Muscle of back (tissue), 11 donors: ENCODE results near the gene VCP. TPM values are rescaled to one million over a fixed set of nuclear protein-coding genes. Genes with fewer than 3 reads are reported as not detected.

Experiments used
- DNase-seq, 3 donors: peaks; one replicate each; pipeline versions ENCODE4 v3.0.0 to v3.0.0-alpha.2; 2013
- polyA plus RNA-seq, 10 donors: library from polyadenylated mRNA; unstranded; fragments of 120-200 nt; gene quantifications; one replicate each; pipeline ENCODE4 v1.2.1, GENCODE V29; 2013; ENCODE audit not compliant: insufficient read length in 10 of 10

Gene VCP
- polyA plus RNA-seq, 10 donors, result 158 to 204 (median 172) TPM

DNA sequence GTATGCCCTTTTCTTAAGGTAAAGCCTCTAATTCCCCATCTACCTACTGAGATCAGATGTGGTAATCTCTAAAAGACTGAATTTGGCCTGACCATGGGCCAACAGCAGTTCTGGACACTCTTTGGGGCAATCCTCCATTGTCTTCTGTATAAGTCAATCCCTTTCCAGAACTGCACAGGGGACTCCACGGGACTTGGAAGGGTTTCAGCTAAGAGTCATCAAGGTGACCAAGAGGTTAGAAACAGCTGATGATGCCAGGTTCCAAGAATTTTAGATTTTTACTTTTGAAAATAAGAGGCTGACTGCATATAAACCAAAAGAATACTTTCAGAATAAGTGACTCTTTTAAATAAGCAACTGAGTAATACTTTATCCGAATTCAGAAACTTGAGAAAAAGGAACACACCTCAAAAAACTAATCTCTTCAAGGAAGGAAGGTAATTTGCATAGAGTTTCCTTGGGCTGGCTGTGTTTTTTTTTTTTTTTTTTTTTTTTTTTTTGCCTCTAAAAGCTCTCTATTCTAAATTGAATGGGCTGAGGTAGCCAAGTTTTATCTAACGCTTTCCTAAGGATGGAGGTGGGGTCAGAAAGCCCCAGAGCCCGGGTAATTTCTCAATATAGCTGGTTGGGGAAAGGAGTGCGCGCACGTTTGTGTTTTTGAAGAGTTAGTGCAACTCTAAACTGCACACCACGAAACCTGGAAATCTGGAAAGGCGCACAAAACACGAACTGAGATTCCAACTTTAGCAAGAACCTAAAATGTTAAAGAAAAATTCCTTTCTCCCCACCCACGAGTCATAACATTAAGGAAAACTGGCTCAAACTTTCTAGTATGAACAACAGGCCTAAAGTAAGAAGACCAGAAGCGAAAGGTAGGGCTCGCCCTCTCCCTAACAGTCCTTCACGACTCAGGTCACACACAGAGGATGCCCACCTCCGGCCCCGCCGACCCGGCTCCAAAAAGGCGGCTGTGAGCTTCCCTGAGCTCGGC is 1.3 kb downstream of the VCP start:
- no peak for DNase-seq

DNA sequence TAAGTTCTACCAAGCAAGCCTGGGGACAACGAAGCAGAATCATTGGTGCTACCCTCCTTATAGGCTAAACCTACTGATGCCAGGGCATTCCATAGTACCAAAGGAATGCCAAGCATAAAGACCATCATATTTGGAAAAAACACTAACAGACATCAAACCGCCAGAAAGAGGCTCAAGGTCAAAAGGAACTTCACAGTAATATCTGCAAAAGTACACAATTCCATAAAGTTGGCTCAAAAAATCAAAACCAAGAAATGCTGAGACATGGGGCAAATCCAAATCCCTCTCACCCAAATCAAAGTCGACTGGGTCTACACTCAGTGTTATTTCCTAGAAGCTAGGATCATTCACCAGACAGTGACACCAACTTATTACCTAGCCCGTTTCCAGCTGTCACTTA is 3.4 kb downstream of the VCP start:
- DNase-seq, result no peak

DNA sequence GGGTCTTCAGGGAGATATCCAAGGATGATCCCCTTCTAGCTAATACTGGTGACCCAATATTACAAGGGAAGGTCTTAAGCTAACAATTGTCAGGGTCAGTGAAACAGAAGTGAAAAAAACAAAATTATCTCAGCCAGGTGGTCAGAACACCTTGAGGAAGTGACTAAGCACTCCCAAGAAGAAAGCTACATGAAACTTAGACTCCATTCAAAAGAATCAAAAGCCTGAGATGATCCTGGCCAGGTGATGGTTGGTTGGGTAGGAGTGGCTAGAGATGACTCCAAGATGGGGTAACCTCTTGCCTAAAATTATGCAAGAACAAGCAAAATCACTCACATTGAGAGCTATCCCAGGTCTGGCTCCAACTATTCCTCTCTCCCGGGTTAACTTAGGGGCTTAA is 5.4 kb downstream of the VCP start:
- no peak for DNase-seq

DNA sequence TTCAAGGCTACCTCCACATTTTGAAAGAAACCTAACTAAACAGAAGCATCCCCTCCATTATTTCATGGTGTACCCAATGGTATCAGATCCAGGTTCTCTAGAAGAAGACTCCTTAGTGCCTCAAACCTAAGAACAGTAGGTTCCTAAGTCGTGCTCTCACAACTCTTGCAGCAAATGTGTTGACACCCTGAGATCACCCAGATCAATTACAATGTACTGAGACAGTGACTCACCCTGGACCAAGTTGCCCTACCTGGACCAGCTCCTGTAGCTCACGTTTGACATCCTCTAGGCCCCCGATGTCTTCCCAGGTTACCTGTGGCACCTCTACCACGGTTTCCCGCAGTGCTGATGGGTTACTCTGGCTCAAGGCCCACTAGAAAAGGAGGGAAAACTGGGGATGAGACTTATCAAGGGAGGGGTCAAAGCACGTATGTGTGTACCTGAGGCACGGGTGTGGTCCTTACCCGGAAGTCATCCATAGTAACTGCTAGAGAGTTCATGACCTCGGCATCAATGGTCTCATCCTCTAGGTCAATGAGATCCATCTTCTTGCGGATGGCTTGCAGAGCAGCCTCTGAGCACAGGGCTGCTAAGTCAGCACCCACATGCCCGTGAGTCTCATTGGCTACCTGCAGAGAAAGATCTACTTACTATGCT is 11.7 kb downstream of the VCP start:
- no peak for DNase-seq

DNA sequence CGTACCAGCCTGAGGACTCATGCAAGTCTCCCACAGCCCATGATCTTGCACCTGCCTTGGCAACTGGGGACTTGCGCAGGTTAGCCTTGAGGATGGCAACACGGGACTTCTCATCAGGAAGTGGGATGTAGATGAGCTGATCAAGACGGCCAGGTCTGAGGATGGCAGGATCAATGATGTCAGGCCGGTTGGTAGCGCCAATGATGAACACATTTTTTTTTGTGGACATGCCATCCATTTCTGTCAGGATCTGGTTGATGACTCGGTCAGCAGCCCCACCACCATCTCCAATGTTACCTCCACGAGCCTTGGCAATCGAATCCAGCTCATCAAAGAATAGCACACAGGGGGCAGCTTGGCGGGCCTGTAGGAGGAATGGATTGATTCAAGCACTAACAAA is 13.0 kb downstream of the VCP start:
- DNase-seq, result no peak

DNA sequence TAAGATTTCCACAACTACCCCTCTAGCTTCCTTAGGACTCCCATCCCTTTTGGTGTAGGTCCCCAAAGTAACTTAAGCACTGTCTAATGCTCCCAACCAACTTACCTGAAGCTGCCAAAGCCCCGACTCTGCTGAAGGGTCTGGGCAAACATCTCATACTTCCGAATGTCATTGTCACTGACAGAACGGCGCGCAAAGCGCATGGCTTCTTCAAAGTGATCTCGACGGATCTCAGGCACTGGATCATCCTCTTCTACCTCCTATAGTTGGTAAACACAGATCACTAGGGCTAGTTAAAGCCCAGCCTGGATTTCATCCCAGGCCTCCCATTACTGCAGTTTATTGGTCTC is 15.2 kb downstream of the VCP start:
- DNase-seq, result no peak

DNA sequence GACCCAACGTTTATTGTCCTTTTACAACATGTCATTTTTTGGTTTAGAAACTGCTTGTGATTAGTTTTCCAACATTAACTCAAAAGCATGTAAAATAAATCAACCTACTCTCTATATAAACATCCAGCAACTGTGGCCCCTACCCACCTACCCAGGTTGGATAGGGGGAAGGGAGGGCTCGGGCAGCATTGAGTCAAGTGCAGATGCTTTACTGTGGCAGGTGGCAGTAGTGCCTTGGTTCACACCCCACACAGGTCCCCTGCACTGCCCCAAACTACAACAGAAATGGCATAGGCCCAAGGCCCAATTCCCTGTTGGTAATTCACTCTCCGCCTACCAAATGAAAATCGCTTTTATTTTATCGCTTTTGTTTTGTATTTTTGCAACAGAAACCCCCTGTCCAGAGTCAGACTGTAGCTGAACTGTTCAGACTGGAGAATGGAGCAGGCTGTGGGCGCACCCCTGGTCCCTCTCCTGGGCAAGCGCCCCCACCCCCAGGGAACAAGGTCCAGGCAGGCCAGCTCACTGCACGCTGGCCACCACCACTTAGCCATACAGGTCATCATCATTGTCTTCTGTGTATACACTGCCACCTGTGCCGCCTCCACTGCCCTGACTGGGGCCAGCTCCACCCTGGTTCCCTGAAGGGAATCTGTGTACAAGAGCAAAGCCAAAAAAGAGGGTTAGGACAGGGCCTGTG is 15.7 kb downstream of the VCP start:
- no peak for DNase-seq

DNA sequence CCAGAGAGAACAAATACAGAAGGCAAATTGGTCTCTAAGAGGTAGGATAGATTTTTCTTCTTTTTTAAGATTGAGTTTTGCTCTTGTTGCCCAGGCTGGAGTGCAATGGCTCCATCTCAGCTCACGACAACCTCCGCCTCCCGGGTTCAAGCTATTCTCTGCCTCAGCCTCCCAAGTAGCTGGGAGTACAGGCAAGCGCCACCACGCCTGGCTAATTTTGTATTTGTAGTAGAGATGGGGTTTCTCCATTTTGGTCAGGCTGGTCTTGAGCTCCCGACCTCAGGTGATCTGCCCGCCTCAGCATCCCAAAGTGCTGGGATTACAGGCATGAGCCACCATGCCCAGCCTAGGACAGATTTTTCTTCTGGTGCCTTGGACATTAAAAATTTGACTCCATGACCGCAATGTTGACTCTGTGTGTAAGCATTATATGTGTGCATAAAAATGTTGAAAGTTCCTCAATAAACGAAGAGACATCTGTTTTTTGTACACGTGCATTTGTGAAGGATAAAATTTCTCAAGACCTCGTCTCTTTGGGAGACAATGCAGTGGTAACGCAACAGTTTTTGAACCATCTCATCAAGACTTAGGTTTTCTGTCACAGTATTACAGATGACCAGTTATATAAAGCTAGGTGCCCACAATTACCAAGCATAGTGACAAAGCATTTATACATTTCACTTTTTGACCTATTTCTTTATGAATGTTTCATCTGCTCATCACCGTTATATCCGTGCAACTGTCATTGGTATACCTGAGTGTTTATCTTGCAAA is 17.4 kb downstream of the VCP start:
- DNase-seq, result no peak

DNA sequence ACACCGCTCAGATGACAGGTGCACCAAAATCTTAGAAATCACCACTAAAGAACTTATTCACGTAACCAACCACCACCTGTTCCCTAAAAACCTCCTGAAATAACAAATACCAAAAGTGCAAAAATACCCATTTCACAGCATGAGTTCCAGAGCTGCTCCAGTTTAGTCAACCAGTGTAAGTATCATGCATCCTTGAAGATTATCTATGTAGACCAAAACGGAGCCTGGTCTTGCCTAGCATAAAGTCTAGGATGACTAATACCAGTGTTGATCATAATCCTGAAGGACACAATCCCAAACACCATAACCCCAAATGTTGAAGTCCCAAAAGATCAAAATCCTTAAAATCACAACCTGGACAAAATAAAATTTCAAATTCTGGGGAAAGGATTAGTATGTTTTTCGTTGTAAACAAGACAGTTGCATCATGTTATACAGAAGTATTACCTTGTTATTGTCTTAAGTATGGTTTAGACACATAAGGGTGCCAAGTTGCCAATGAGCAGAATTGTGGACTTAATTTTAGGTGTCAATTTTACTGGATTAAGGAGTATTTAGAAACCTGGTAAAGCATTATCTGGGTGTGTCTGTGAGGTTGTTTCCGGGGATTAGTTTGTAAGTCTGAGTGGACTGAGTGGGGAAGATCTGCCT is 18.1 kb downstream of the VCP start:
- no peak for DNase-seq

DNA sequence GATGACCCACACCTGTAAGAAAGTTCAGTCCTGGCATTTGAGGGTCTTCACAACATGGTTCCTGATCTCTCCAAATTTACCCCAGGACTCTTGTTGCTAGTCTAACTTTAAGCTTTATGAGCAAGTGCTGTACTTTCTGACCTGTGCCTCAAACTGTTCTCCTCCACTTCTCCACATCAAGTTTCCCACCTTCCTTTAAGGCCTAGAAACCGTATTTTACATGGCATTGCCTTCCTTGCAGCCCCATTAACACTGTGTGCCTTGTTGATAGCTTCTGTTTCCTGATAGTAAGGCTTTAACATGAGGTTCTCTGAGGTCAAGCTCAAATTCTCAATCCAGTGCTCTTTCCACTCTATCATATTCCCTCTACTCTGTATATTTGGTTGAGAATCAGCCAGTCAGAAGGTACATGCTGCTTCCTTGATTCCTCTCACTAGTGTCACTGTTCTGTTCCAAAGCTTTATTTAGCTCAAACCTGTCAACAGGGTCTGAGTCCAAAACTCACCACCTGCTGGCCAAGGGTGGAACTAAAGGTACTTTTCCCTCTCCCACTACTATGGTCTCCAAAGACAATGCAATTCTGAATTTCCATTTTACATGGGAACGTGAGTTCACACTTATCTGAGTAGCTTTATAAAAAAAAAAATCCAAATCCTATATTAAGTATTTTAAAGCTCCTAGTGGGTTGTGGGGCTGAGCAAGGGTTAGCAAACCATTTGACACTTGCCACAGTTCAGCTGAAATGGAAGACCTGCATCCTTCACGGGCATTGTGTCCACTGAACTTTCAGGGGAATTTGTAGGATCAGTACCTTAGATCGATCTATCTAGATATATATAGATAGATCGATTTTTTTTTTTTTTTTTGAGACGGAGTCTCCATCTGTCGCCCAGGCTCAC is 21.1 kb downstream of the VCP start:
- DNase-seq, result peak; percentile 23 to 43 (median 33)

DNA sequence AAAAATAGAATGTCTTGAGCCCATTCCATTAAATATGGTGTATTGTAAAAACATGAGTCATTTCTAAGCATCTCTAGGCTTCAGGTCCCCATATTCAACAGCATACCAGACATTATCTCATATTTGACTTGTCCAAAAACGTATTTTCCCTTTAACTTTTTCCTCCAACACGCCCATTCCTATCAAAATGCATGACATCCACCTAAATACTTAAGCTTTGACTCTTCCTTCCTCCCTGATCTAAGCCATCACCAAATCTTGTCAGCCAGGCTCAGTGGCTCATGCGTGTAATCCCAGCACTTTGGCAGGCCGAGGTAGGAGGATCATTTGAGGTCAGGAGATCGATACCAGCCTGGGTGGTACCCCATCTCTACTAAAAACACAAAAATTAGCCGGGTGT is 23.9 kb downstream of the VCP start:
- no peak for DNase-seq

DNA sequence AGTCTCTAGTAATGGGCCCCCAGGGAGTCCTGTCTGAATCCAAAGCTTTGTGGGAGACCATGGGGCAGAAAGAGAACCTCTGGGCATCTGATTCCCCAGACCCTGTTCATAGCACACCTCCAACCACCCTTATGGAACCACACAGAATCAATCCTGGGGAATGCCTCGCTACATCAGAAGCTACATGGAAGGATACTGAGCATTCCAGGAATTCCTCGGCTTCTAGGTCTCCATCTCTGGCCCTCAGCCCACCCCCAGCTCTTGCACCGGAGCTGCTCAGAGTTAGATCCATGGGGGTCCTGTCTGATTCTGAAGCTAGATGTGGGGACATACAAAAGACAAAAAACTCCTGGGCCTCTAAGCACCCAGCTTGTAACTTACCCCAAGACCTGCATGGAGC is 28.4 kb downstream of the VCP start:
- DNase-seq, result no peak

DNA sequence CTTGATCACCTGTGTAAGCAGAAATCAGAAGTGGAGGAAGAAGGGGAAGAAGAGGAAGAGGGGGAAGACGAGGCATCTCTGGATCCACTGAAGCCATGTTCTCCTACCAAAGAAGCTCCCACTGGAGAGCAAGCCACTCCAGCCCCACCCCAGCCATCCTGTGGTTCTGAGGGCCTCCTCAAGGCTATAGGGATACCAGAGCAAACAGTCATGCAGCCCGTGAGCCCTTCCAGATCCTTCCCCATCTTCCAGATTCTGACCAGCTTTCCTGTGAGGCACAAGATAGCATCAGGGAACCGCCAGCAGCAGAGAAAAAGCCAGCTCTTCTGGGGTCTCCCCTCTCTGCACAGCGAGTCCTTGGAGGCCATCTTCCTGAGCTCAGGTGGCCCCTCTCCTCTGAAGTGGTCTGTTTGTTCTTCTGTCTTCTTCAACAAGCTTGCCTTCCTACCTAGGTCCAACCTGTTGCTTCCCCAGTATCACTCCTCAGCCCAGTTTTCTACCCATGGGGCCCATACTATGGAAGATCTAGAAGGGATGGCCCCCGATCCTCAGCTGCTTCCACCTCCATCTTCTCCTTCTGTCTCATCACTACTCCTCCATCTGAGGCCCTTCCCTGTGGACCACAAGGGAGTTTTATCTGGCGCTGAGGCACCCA is 29.4 kb downstream of the VCP start:
- no peak for DNase-seq

DNA sequence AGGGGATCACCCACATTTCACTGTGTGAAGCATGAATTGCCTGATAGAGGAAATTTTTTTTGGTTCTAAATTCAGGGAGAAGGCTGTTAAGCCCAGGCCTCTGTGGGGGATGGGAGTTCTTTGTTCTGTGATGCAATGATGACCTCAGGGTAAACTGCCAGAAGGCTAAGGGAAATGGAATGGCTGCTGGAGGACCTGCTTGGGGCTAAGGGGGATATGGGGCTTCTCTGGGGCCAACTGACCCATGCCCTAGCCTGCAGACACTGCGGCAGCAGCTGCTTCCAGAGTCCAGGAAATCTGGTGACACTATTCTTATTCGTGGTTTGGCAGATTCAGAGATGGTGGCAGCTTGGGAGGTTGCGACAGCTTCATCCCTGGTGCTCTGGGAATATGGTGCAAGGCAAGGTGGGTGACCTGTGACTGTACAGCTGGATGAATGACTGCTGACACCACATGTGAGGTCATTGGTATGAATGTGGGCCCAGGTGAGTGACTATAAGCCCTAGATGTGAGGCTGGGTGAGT is 30.3 kb downstream of the VCP start:
- no peak for DNase-seq

DNA sequence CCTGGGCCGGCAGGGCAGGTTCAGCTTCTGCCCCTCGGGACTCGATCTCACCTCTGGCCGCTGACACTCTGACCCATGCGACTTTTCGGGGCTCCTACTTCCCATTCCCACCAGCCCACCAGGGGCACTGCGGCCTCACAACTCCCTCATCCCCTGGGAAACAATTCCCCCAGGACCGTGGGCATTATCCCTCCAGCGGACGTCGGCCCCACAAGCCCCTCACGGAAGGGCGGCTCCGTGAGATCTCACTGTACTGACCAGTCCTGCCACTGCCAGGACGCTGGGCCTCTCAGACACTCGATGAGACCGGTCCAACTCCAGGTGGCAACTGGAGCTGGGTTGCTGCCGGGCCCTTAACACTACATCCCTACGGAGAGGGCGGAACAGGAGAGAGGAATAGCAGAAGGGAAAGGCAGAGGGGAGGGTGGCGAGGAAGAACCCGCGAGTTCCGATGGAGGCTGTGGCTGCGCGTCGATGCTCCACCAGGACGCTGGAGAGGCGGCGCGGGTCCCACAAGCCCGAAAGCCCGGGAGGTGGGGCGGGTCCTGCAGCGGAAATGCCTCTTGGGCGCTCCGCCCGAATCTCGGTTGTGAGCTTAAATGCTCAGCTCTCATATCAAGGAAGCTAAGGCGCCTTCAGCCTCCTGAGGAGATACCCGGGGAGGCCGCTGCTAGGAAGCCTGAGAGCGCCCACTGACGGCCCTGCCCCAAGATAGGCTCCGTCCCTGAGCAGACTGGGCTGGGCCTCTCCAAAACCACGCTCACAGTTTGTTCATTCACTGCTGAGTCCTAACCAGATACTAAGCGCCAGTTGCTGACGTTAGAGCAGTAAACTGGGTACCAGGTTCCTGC is 36.3 kb downstream of the VCP start:
- DNase-seq, result peak; percentile 17 to 55 (median 33)

DNA sequence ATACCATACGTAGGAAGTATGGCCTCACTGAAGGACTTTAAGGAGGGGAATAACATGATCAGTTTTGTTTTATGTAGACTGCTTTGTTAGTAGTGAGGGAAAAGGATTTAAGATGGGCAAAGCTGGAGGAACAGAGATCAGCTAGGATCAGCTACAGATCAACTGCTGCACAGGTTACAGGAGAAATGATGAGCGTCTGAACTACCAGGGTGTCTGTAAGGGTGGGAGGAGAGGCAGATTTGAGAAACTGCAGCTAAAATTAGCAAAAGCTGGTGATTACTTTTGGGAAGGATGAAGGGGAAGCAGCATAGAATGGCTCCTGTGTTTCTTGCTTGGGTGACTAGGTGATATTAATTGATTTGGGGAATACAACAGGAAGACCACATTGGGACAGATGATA is 39.3 kb downstream of the VCP start:
- DNase-seq, result no peak

DNA sequence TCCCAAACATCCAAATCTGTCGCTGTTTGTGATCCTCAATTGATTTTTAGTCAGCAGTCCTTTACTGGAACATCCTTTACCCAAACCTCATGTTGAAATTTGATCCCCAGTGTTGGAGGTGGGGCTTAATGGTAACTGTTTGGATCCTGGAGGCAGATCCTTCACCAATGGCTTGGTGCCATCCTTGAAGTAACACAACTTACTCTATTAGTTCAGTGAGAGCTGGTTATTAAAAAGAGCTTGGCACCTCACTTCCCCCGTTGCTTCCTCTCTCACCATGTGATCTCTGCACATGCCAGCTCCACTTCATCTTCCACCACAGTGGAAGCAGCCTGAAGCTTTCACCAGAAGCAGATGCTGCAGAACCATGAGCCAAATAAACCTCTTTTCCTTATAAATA is 42.6 kb downstream of the VCP start:
- no peak for DNase-seq

DNA sequence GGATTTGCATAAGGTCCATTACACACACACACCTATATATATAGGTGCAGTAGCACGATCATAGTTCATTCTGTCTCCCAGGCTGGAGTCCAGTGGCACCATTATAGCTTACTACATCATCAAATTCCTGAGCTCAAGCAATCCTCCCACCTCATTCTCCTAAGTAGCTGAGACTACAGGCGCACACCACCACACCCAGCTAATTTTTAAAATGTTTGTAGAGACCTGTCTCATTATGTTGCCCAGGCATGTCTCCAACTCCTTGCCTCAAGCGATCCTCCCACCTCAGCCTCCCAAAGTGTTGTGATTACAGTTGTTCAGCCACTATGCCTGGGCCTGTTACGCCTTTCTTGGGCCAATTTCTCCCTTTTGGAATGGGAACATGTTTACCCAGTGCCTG is 43.2 kb downstream of the VCP start:
- no peak for DNase-seq

DNA sequence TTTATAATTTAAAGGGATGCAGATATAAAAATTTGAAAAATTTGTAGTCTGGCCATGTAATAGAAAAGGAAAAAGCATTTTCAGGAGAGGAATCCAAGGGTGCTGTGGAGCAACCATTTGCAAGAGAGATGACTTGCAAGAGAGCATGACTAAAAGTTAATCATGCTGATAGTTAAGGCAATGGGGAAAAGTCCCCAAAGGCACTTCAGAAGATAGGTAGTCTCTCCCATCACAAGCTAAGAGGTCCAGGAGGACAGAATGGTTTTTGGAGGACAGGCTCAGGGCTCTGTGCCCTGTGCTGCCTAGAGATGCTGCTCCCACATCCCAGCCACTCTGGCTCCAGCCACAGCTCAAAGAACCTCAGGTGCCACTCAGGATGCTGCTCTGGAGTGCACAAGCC is 44.1 kb downstream of the VCP start:
- no peak for DNase-seq
